NAMALWA (cell line): ENCODE measurements around the gene EEPD1.
"Not testable (repeated sequence)": the region's sequence is repeated elsewhere in the genome, so short reads cannot be mapped to it uniquely, and the experiment has no call there.

Experiments used
- DNase-seq: peaks from one replicate; pipeline ENCODE4 v3.0.0-alpha.2; 2015; ENCODE audit warnings: low spot score

Gene EEPD1

GRCh38 chr7:36321284-36321683 is 168.2 kb downstream of the EEPD1 start:
- not testable (repeated sequence) for DNase-seq

- no peak for DNase-seq
Measured at GRCh38 chr7:36336390-36336789, 183.3 kb downstream of the EEPD1 start.

- DNase-seq, result no peak
Measured at GRCh38 chr7:36338256-36338655, 185.2 kb downstream of the EEPD1 start.

- DNase-seq, result no peak
Measured at GRCh38 chr7:36343548-36343947, 190.5 kb downstream of the EEPD1 start.

GRCh38 chr7:36344622-36345021 is 191.6 kb downstream of the EEPD1 start:
- no peak for DNase-seq

GRCh38 chr7:36346260-36346831 is 193.3 kb downstream of the EEPD1 start:
- no peak for DNase-seq

GRCh38 chr7:36348256-36348655 is 195.2 kb downstream of the EEPD1 start:
- DNase-seq, result no peak

GRCh38 chr7:36348771-36349170 is 195.7 kb downstream of the EEPD1 start:
- DNase-seq, result no peak

GRCh38 chr7:36349626-36350025 is 196.6 kb downstream of the EEPD1 start:
- no peak for DNase-seq
